GM12878 (cell line): ENCODE results near the gene ZDHHC7.

Experiments
- BCL11A ChIP-seq: IDR thresholded peaks from 2 replicates; pipeline ENCODE4 v1.6.1; 2011; ENCODE audit warnings: low read depth, low read length
- POLR2A ChIP-seq: IDR thresholded peaks from 2 replicates; pipeline ENCODE4 v1.6.1; 2011; ENCODE audit warnings: low read depth, mild to moderate bottlenecking, low read length
- YY1 ChIP-seq: IDR thresholded peaks from 2 replicates; pipeline ENCODE4 v1.6.1; 2011; ENCODE audit warnings: low read depth, mild to moderate bottlenecking, low read length

GRCh38 chr16:84940670-84941551 lies 70.4 kb downstream of the ZDHHC7 start:
- TF ChIP-seq POLR2A (no peak), BCL11A (no peak), YY1 (no peak)
